Cardiac ventricle fibroblast (primary cell): ENCODE data around the gene INS. TPM values are rescaled to one million over a fixed set of nuclear protein-coding genes. Genes with fewer than 3 reads are reported as not detected.

Source experiments
- total RNA-seq: library from RNA; depleted of rRNA; stranded (reverse); fragments of >200 nt; gene quantifications from 2 replicates; pipeline ENCODE4 v1.2.3, GENCODE V29; 2015

The INS gene
- total RNA-seq: not detected in 2 replicates

GRCh38 chr11:2160736-2161259 is at the start of gene INS:
Gene INS, minus strand, starts transcription at chr11:2161209. Its CDS starts 238 bp downstream, at chr11:2160971.

GRCh38 chr11:2171591-2172003 is 10.6 kb upstream of the INS start, which contains the start of gene TH:
Gene TH, minus strand, starts transcription at chr11:2171815. Its CDS starts 29 bp downstream, at chr11:2171786.

GRCh38 chr11:2139123-2139521 is 21.9 kb downstream of the INS start, which contains the start of gene IGF2:
Gene IGF2, minus strand, starts transcription at chr11:2139389. Its CDS starts 3,866 bp downstream, at chr11:2135523.

Other genes with a start within 250 kb of the INS start
- 2.9 and 7.9 TPM in 2 replicates for gene TNNT3, start 241.5 kb downstream of the INS start, total RNA-seq
- gene MRPL23, start 213.9 kb downstream of the INS start, total RNA-seq: 1.9 and 2.2 TPM in 2 replicates
- 1,186 and 1,727 TPM in 2 replicates for gene H19, start 163.4 kb downstream of the INS start, total RNA-seq
- 10.5 and 17.5 TPM in 2 replicates for gene IGF2, start 21.8 kb downstream of the INS start, total RNA-seq
- gene TH, start 10.6 kb upstream of the INS start, total RNA-seq: not detected in 2 replicates
- not detected in 2 replicates for gene ASCL2, start 109.4 kb upstream of the INS start, total RNA-seq
- gene C11orf21, start 140.7 kb upstream of the INS start, total RNA-seq: not detected in 2 replicates
- gene TSPAN32, start 140.8 kb upstream of the INS start, total RNA-seq: not detected in 2 replicates
- gene CD81, start 216.1 kb upstream of the INS start, total RNA-seq: 644 and 702 TPM in 2 replicates
- gene TSSC4, start 239.5 kb upstream of the INS start, total RNA-seq: 28.1 and 36.1 TPM in 2 replicates